Esophagus (tissue), 2 donors: Measurements from ENCODE around the gene UBAP1L. TPM values are rescaled to one million over a fixed set of nuclear protein-coding genes. Genes with fewer than 3 reads are reported as not detected.
"Not testable (repeated sequence)": the region's sequence is repeated elsewhere in the genome, so short reads cannot be mapped to it uniquely, and the experiment has no call there.

Experiments
- H3K27ac ChIP-seq, 2 donors: one replicate each; pipeline ENCODE4 v1.5.1; 2013; ENCODE audit warnings: low read depth in 2 of 2, mild to moderate bottlenecking in 2 of 2, inconsistent platforms in 1 of 2, low read length in 1 of 2, moderate library complexity in 1 of 2
- H3K27me3 ChIP-seq, 2 donors: one replicate each; pipeline ENCODE4 v1.6.1; 2013; ENCODE audit warnings: low read length in 2 of 2, control low read depth in 1 of 2, mild to moderate bottlenecking in 1 of 2; ENCODE audit not compliant: insufficient read depth in 2 of 2, control insufficient read depth in 1 of 2
- H3K36me3 ChIP-seq, 2 donors: one replicate each; pipeline ENCODE4 v1.6.1; 2013; ENCODE audit warnings: low read length in 1 of 2; ENCODE audit not compliant: control insufficient read depth in 2 of 2, insufficient read depth in 2 of 2
- H3K4me1 ChIP-seq, 2 donors: one replicate each; pipeline ENCODE4 v1.6.1; 2013; ENCODE audit warnings: low read length in 1 of 2; ENCODE audit not compliant: control insufficient read depth in 2 of 2, insufficient read depth in 2 of 2
- H3K4me3 ChIP-seq, 2 donors: one replicate each; pipeline ENCODE4 v1.5.1; 2013; ENCODE audit warnings: low read length in 2 of 2, mild to moderate bottlenecking in 2 of 2, low read depth in 1 of 2, moderate library complexity in 1 of 2
- H3K9me3 ChIP-seq, 2 donors: one replicate each; pipeline ENCODE4 v1.6.1; 2013; ENCODE audit warnings: mild to moderate bottlenecking in 2 of 2, low read depth in 1 of 2, low read length in 1 of 2, moderate library complexity in 1 of 2; ENCODE audit not compliant: control insufficient read depth in 2 of 2, insufficient read depth in 1 of 2
- WGBS, 2 donors: extraction: QIAGEN DNeasy Blood & Tissue Kit; methylation state at CpG; one replicate each; pipeline ENCODE4 v1.1.7; 2013; 5-methylcytosine and 5-hydroxymethylcytosine counted together
- polyA plus RNA-seq, 2 donors: library from polyadenylated mRNA; stranded (reverse); fragments of 200-250 nt; gene quantifications; one replicate each; pipeline ENCODE4 v1.2.3, GENCODE V29; 2013
- donor health status: healthy with polysubstance abuse.
- donor health status: Bipolar disorder and iron deficiency.

UBAP1L gene
- 1 to 10 TPM in 1 of 2 donors, under 1 TPM in 1; 0.89 to 5.7 TPM for polyA plus RNA-seq

GRCh38 chr15:65115086-65115485 lies at the start of gene UBAP1L:
Gene UBAP1L (minus strand): TSS chr15:65115200. CDS start chr15:65106215, 8,985 bp downstream.
- no peaks in the 10 kb centered on the region for H3K27me3 ChIP-seq
- WGBS, 2 donors = 83 to 88% methylated on average over 2 of the region's 2 CpGs
- peaks cover 11 to 15% of the 10 kb centered on the region in 2 donors for H3K36me3 ChIP-seq

GRCh38 chr15:65164139-65164538 lies 49.1 kb upstream of the UBAP1L start:
- Histone ChIP-seq H3K27me3 (no peaks in the 10 kb centered on the region), H3K9me3 (no peaks in the 10 kb centered on the region), H3K36me3 (peaks cover 3 to 4% of the 10 kb centered on the region in 2 donors), H3K27ac (no peak overlapping the region), H3K4me1 (no peaks in the 10 kb centered on the region), H3K4me3 (no peak overlapping the region)
- 71 to 75% methylated on average over 1 of the region's 1 CpG for WGBS, 2 donors

More at GRCh38 chr15:65115086-65115485, at the start of gene UBAP1L:
- Histone ChIP-seq H3K4me1 (no peaks in the 10 kb centered on the region), H3K9me3 (no peaks in the 10 kb centered on the region), H3K4me3 (no peak within 1 kb of the TSS), H3K27ac (no peak within 1 kb of the TSS)

GRCh38 chr15:65163041-65163440 lies 48.0 kb upstream of the UBAP1L start:
- H3K9me3 ChIP-seq = no peaks in the 10 kb centered on the region
- no peaks in the 10 kb centered on the region for H3K27me3 ChIP-seq
- WGBS, 2 donors = 84 to 86% methylated on average over 4 of the region's 4 CpGs
- H3K4me3 ChIP-seq = no peak overlapping the region
- H3K36me3 ChIP-seq = peaks cover 3 to 4% of the 10 kb centered on the region in 2 donors
- H3K4me1 ChIP-seq = no peaks in the 10 kb centered on the region
- H3K27ac ChIP-seq = no peak overlapping the region

GRCh38 chr15:65156692-65157091 lies 41.7 kb upstream of the UBAP1L start:
- Histone ChIP-seq H3K36me3 (peaks cover 4% of the 10 kb centered on the region in 2 donors), H3K9me3 (no peaks in the 10 kb centered on the region), H3K27ac (no peak overlapping the region), H3K4me1 (no peaks in the 10 kb centered on the region), H3K27me3 (no peaks in the 10 kb centered on the region), H3K4me3 (no peak overlapping the region)
- WGBS, 2 donors = 64 to 70% methylated on average over 5 of the region's 5 CpGs

GRCh38 chr15:65154720-65155119 lies 39.7 kb upstream of the UBAP1L start:
- no peaks in the 10 kb centered on the region for H3K9me3 ChIP-seq
- H3K27ac ChIP-seq = no peak overlapping the region
- H3K36me3 ChIP-seq = peaks cover 4% of the 10 kb centered on the region in 2 donors
- 79 to 88% methylated on average over 6 of the region's 6 CpGs for WGBS, 2 donors
- no peak overlapping the region for H3K4me3 ChIP-seq
- H3K4me1 ChIP-seq = no peaks in the 10 kb centered on the region
- no peaks in the 10 kb centered on the region for H3K27me3 ChIP-seq

GRCh38 chr15:65147902-65148301 lies 32.9 kb upstream of the UBAP1L start:
- Histone ChIP-seq H3K4me1 (peaks cover 0 to 2% of the 10 kb centered on the region in 2 donors), H3K9me3 (no peaks in the 10 kb centered on the region), H3K4me3 (no peak overlapping the region), H3K27ac (no peak overlapping the region), H3K27me3 (no peaks in the 10 kb centered on the region), H3K36me3 (no peaks in the 10 kb centered on the region)
- WGBS, 2 donors = 68 to 70% methylated on average over 3 of the region's 3 CpGs

- 77 to 87% methylated on average over 4 of the region's 4 CpGs for WGBS, 2 donors
- H3K4me3 ChIP-seq = no peak overlapping the region
- H3K36me3 ChIP-seq = no peaks in the 10 kb centered on the region
- H3K9me3 ChIP-seq = no peaks in the 10 kb centered on the region
- peaks cover 0 to 2% of the 10 kb centered on the region in 2 donors for H3K4me1 ChIP-seq
- H3K27ac ChIP-seq = no peak overlapping the region
- no peaks in the 10 kb centered on the region for H3K27me3 ChIP-seq
Observed at GRCh38 chr15:65146438-65146837, 31.4 kb upstream of the UBAP1L start.

GRCh38 chr15:65138631-65139030 lies 23.6 kb upstream of the UBAP1L start:
- H3K9me3 ChIP-seq, H3K36me3 ChIP-seq, H3K4me3 ChIP-seq, H3K27ac ChIP-seq, H3K4me1 ChIP-seq, H3K27me3 ChIP-seq: not testable (repeated sequence)
- 93 to 95% methylated on average over 6 of the region's 6 CpGs for WGBS, 2 donors

GRCh38 chr15:65137893-65138292 lies 22.9 kb upstream of the UBAP1L start:
- H3K4me1 ChIP-seq, H3K4me3 ChIP-seq, H3K27me3 ChIP-seq, H3K9me3 ChIP-seq, H3K27ac ChIP-seq, H3K36me3 ChIP-seq: not testable (repeated sequence)
- 96 to 98% methylated on average over 4 of the region's 4 CpGs for WGBS, 2 donors

- H3K9me3 ChIP-seq, H3K36me3 ChIP-seq, H3K27me3 ChIP-seq, H3K4me3 ChIP-seq, H3K27ac ChIP-seq, H3K4me1 ChIP-seq: not testable (repeated sequence)
- WGBS, 2 donors = 92 to 95% methylated on average over 7 of the region's 7 CpGs
Observed at GRCh38 chr15:65137089-65137488, 22.1 kb upstream of the UBAP1L start.
